Upper lobe of right lung (tissue), 1 donor: ENCODE data around the gene BAIAP2L2. TPM values are rescaled to one million over a fixed set of nuclear protein-coding genes. Genes with fewer than 3 reads are reported as not detected.

Source experiments
- ATAC-seq: fragments of 200-7000 bp; cut with Tn5 transposase; one replicate; pipeline ENCODE4 v1.9.1; 2020; ENCODE audit warnings: mild to moderate bottlenecking, moderate library complexity
- DNase-seq: peaks from one replicate; pipeline ENCODE4 v3.0.0-alpha.2; 2020
- H3K27ac ChIP-seq: fragments of 200-600 bp; one replicate; pipeline ENCODE4 v1.8.0; 2022
- H3K27me3 ChIP-seq: fragments of 200-600 bp; one replicate; pipeline ENCODE4 v1.8.0; 2022; ENCODE audit warnings: mild to moderate bottlenecking
- H3K36me3 ChIP-seq: fragments of 200-600 bp; one replicate; pipeline ENCODE4 v1.8.0; 2022
- H3K4me1 ChIP-seq: fragments of 200-600 bp; one replicate; pipeline ENCODE4 v1.8.0; 2022
- H3K4me3 ChIP-seq: fragments of 200-600 bp; one replicate; pipeline ENCODE4 v1.8.0; 2022; ENCODE audit warnings: mild to moderate bottlenecking
- H3K9me3 ChIP-seq: fragments of 200-600 bp; one replicate; pipeline ENCODE4 v1.8.0; 2022
- CTCF ChIP-seq: fragments of 200-600 bp; IDR thresholded peaks from one replicate; pipeline ENCODE4 v1.8.0; 2022; ENCODE audit warnings: antibody characterized with exemption
- intact Hi-C: fragments of 100-400 bp; cut with DNase I; formaldehyde crosslinking; loops from one replicate; pipeline ENCODE4 v1.11.0; 2022
- total RNA-seq: library from RNA; stranded (reverse); fragmentation: NEBNext Ultra II Directional; extraction: Animal tissue kit (Norgen Biotek cat#: 25700); gene quantifications from one replicate; pipeline ENCODE4 v1.2.1, GENCODE V29; 2021
- donor health status: DM: no; HTN: yes; CAD: no; lungs with severe emphysema.

BAIAP2L2 gene
- total RNA-seq, 1 donor from 2014 or later = 0.29 TPM

GRCh38 chr22:38050720-38051119, 59.8 kb downstream of the BAIAP2L2 start:
- ATAC-seq (no peak), DNase-seq (no peak)
- no peak overlapping the region for H3K27ac ChIP-seq
- no peaks in the 10 kb centered on the region for H3K27me3 ChIP-seq
- H3K4me1 ChIP-seq = no peaks in the 10 kb centered on the region
- no peak for TF ChIP-seq CTCF
- no peaks in the 10 kb centered on the region for H3K36me3 ChIP-seq
- no peaks in the 10 kb centered on the region for H3K9me3 ChIP-seq
- H3K4me3 ChIP-seq = no peak overlapping the region
- intact Hi-C loops = loop anchor here (5.0 kb wide), 1 partner anchor 522 kb away; the partner anchor contains the start of gene DMC1

DNA sequence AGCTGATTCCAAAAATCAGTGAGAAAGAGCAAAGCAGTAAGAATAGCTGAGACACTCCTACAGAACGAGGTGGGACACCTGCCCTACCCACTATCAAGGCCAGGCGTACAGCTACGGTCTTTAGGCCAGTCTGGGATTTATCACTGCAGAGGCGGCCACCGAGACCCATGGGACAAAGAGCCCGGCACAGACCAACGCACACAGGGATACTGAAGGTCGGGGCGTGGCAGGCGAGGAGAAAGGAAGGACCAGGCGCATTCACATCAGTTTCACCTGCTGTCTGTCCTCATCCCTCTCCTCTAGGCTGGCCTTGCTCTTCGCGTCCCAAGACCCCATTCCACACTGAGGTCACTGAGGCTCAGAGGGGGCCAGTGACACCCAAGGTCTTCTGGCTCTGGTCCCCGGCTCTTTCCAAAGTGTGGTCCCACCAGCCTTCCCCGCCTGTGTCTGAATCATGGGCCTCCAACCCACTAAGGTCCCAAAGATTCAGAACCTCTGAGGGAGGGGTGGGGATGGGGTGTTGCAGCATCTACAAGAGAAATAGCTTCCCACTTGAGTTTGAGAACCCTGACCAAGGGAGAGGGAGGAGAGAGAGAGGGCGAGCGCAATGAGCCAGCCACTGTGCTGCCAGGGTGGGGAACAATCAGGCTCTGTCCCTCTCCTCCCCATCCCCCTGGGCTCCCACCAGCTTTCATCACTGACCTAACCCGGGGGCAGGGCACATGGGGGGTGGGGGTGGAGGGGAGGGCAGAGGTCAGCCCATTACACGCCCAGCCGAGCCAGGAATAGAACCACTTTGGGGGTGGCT, 60.5 kb downstream of the BAIAP2L2 start:
- Histone ChIP-seq H3K27me3 (no peaks in the 10 kb centered on the region), H3K27ac (no peak overlapping the region), H3K36me3 (no peaks in the 10 kb centered on the region), H3K9me3 (no peaks in the 10 kb centered on the region), H3K4me3 (no peak overlapping the region), H3K4me1 (no peaks in the 10 kb centered on the region)
- no peak for TF ChIP-seq CTCF
- DNase-seq (no peak), ATAC-seq (no peak)
- intact Hi-C loops = loop anchor here (5.0 kb wide), 1 partner anchor 522 kb away; the partner anchor contains the start of gene DMC1

GRCh38 chr22:38046070-38046748, 64.3 kb downstream of the BAIAP2L2 start:
- Histone ChIP-seq H3K9me3 (no peaks in the 10 kb centered on the region), H3K36me3 (no peaks in the 10 kb centered on the region), H3K27ac (no peak overlapping the region), H3K4me3 (no peak overlapping the region), H3K4me1 (peaks cover 4% of the 10 kb centered on the region), H3K27me3 (no peaks in the 10 kb centered on the region)
- intact Hi-C loops = no loop called here
- ATAC-seq = no peak
- DNase-seq = no peak
- TF ChIP-seq CTCF = no peak

- no peak for TF ChIP-seq CTCF
- Histone ChIP-seq H3K9me3 (no peaks in the 10 kb centered on the region), H3K4me1 (peaks cover 4% of the 10 kb centered on the region), H3K27me3 (no peaks in the 10 kb centered on the region), H3K4me3 (no peak overlapping the region), H3K36me3 (no peaks in the 10 kb centered on the region), H3K27ac (no peak overlapping the region)
- intact Hi-C loops = no loop called here
- DNase-seq = no peak
- ATAC-seq = no peak
Measured at GRCh38 chr22:38043151-38044039, 67.1 kb downstream of the BAIAP2L2 start.

DNA sequence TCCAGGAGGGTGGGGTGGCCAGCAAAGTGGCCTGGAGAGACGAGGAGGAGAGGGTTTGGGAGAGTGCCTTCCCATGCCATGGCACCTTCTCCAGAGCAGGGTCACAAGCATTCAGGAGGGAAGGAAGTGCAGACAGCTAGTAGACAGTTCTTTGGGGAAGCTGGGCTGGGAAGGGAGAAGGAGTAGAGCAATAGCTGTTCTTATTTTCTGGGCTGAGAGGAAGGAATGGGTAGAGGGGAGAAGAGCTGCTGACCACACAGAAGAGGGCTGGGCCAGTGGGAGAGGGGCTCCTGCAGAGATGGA, 68.0 kb downstream of the BAIAP2L2 start:
- no peak for DNase-seq
- no peaks in the 10 kb centered on the region for H3K36me3 ChIP-seq
- H3K4me1 ChIP-seq = peaks cover 4% of the 10 kb centered on the region
- intact Hi-C loops = no loop called here
- H3K27ac ChIP-seq = no peak overlapping the region
- TF ChIP-seq CTCF = no peak
- H3K27me3 ChIP-seq = no peaks in the 10 kb centered on the region
- no peak overlapping the region for H3K4me3 ChIP-seq
- peak; percentile 41 for ATAC-seq
- no peaks in the 10 kb centered on the region for H3K9me3 ChIP-seq
